H9 (cell line): ENCODE measurements around the gene BLOC1S1. TPM values are rescaled to one million over a fixed set of nuclear protein-coding genes. Genes with fewer than 3 reads are reported as not detected.
A peak's percentile ranks its signal among the peaks of the same experiment; 100 is the strongest.

Source experiments
- DNase-seq: peaks from one replicate; pipeline ENCODE4 v3.0.0-alpha.2; 2017
- H2AFZ ChIP-seq: one replicate; pipeline ENCODE4 v1.6.1; 2013; ENCODE audit warnings: mild to moderate bottlenecking, low read length, control low read depth, moderate library complexity
- H2AK5ac ChIP-seq: 2 replicates; pipeline ENCODE4 v1.6.1; 2013; ENCODE audit warnings: low read length, control low read depth, mixed read lengths; ENCODE audit not compliant: insufficient read length
- H2BK120ac ChIP-seq: one replicate; pipeline ENCODE4 v1.6.1; 2013; ENCODE audit warnings: low read depth, mild to moderate bottlenecking, low read length, control low read depth, inconsistent platforms; ENCODE audit not compliant: poor library complexity, severe bottlenecking
- H2BK12ac ChIP-seq: 2 replicates; pipeline ENCODE4 v1.6.1; 2013; ENCODE audit warnings: low read length, control low read depth, mixed read lengths, low read depth; ENCODE audit not compliant: insufficient read length
- H2BK15ac ChIP-seq: 2 replicates; pipeline ENCODE4 v1.6.1; 2013; ENCODE audit warnings: low read depth, low read length, control low read depth
- H2BK20ac ChIP-seq: one replicate; pipeline ENCODE4 v1.6.1; 2013; ENCODE audit warnings: low read depth, mild to moderate bottlenecking, low read length, control low read depth, inconsistent platforms; ENCODE audit not compliant: poor library complexity, severe bottlenecking
- H2BK5ac ChIP-seq: 2 replicates; pipeline ENCODE4 v1.6.1; 2013; ENCODE audit warnings: low read length, control low read depth, mixed read lengths; ENCODE audit not compliant: insufficient read length
- H3K14ac ChIP-seq: 2 replicates; pipeline ENCODE4 v1.6.1; 2013; ENCODE audit warnings: low read length, control low read depth; ENCODE audit not compliant: insufficient read depth
- H3K18ac ChIP-seq: 2 replicates; pipeline ENCODE4 v1.6.1; 2013; ENCODE audit warnings: low read depth, mild to moderate bottlenecking, mixed read lengths, low read length, control low read depth; ENCODE audit not compliant: insufficient read length
- H3K23ac ChIP-seq: 2 replicates; pipeline ENCODE4 v1.6.1; 2013; ENCODE audit warnings: low read length, control low read depth, mixed read lengths, low read depth; ENCODE audit not compliant: insufficient read length
- H3K23me2 ChIP-seq: 2 replicates; pipeline ENCODE4 v1.6.1; 2013; ENCODE audit warnings: low read depth, mild to moderate bottlenecking, mixed read lengths, low read length, control low read depth; ENCODE audit not compliant: insufficient read length, poor library complexity, severe bottlenecking
- H3K27ac ChIP-seq: 2 replicates; pipeline ENCODE4 v1.5.1; 2013; ENCODE audit warnings: low read length, control low read depth, mixed read lengths, low read depth; ENCODE audit not compliant: insufficient read length
- H3K27me3 ChIP-seq: 2 replicates; pipeline ENCODE4 v1.6.1; 2013; ENCODE audit warnings: low read length, control low read depth, inconsistent platforms; ENCODE audit not compliant: insufficient read depth
- H3K4ac ChIP-seq: 2 replicates; pipeline ENCODE4 v1.6.1; 2013; ENCODE audit warnings: low read depth, mild to moderate bottlenecking, control low read depth, inconsistent platforms, low read length, moderate library complexity
- H3K4me1 ChIP-seq: 2 replicates; pipeline ENCODE4 v1.6.1; 2013; ENCODE audit warnings: low read length, control low read depth, inconsistent platforms; ENCODE audit not compliant: insufficient read depth
- H3K4me2 ChIP-seq: 2 replicates; pipeline ENCODE4 v1.6.1; 2013; ENCODE audit warnings: low read length, control low read depth, mixed read lengths; ENCODE audit not compliant: insufficient read length, insufficient read depth
- H3K56ac ChIP-seq: 2 replicates; pipeline ENCODE4 v1.6.1; 2013; ENCODE audit warnings: low read depth, mild to moderate bottlenecking, mixed read lengths, low read length, control low read depth; ENCODE audit not compliant: insufficient read length
- H3K79me1 ChIP-seq: 2 replicates; pipeline ENCODE4 v1.6.1; 2013; ENCODE audit warnings: low read depth, mild to moderate bottlenecking, moderate library complexity, low read length, control low read depth, inconsistent platforms; ENCODE audit not compliant: insufficient read depth, poor library complexity, severe bottlenecking
- H3K79me2 ChIP-seq: 2 replicates; pipeline ENCODE4 v1.6.1; 2013; ENCODE audit warnings: low read length, control low read depth, inconsistent platforms; ENCODE audit not compliant: insufficient read depth
- H3K9ac ChIP-seq: 2 replicates; pipeline ENCODE4 v1.6.1; 2013; ENCODE audit warnings: low read length, control low read depth, mixed read lengths; ENCODE audit not compliant: insufficient read length; ENCODE audit errors: extremely low read depth
- H3K9me3 ChIP-seq: one replicate; pipeline ENCODE4 v1.6.1; 2013; ENCODE audit warnings: low read depth, low read length, inconsistent platforms; ENCODE audit not compliant: control insufficient read depth
- H3T11ph ChIP-seq: one replicate; pipeline ENCODE4 v1.6.1; 2013; ENCODE audit warnings: mild to moderate bottlenecking, low read length, control low read depth, inconsistent platforms
- H4K20me1 ChIP-seq: one replicate; pipeline ENCODE4 v1.6.1; 2013; ENCODE audit not compliant: control insufficient read depth, insufficient read length, insufficient read depth
- H4K5ac ChIP-seq: 2 replicates; pipeline ENCODE4 v1.6.1; 2013; ENCODE audit warnings: low read depth, mild to moderate bottlenecking, mixed read lengths, low read length, control low read depth; ENCODE audit not compliant: insufficient read length
- H4K8ac ChIP-seq: replicated peaks from 2 replicates; pipeline ENCODE4 v1.6.1; 2013; ENCODE audit warnings: low read length, control low read depth, mixed read lengths, low read depth; ENCODE audit not compliant: insufficient read length
- H4K91ac ChIP-seq: 2 replicates; pipeline ENCODE4 v1.6.1; 2013; ENCODE audit warnings: low read depth, mild to moderate bottlenecking, moderate library complexity, mixed read lengths, low read length, control low read depth; ENCODE audit not compliant: insufficient read length
- H3K27ac Mint-ChIP-seq, 3 experiments: 2 replicates in 2 of 3; 3 replicates in 1 of 3; pipeline ENCODE4 v1.8.0; 2020 to 2021; ENCODE audit warnings: mixed read lengths in 3 of 3, mild to moderate bottlenecking in 1 of 3, moderate library complexity in 1 of 3
- H3K27me3 Mint-ChIP-seq: 2 replicates; pipeline ENCODE4 v1.8.0; 2021; ENCODE audit warnings: low read depth, mild to moderate bottlenecking, moderate library complexity, mixed read lengths
- H3K36me3 Mint-ChIP-seq, 3 experiments: 2 replicates in 2 of 3; 3 replicates in 1 of 3; pipeline ENCODE4 v1.8.0; 2020 to 2021; ENCODE audit warnings: low read depth in 3 of 3, mixed read lengths in 3 of 3; ENCODE audit not compliant: insufficient read depth in 1 of 3
- H3K4me1 Mint-ChIP-seq, 2 experiments: 2 replicates each; pipeline ENCODE4 v1.8.0; 2020; ENCODE audit warnings: mixed read lengths in 2 of 2
- H3K4me3 Mint-ChIP-seq, 2 experiments: 2 replicates in 1 of 2; 3 replicates in 1 of 2; pipeline ENCODE4 v1.8.0; 2020 to 2021; ENCODE audit warnings: mild to moderate bottlenecking in 2 of 2, mixed read lengths in 2 of 2, moderate library complexity in 1 of 2
- H3K9me3 Mint-ChIP-seq, 2 experiments: 2 replicates in 1 of 2; 3 replicates in 1 of 2; pipeline ENCODE4 v1.8.0; 2020; ENCODE audit warnings: mild to moderate bottlenecking in 2 of 2, mixed read lengths in 2 of 2, moderate library complexity in 1 of 2
- WGBS: extraction: QIAGEN DNeasy Blood & Tissue Kit; methylation state at CpG from one replicate; pipeline ENCODE4 v1.1.7; 2013; ENCODE audit warnings: missing lambda C conversion rate, low lambda C conversion rate, mixed read lengths; ENCODE audit not compliant: insufficient read length; ENCODE audit errors: extremely low coverage; 5-methylcytosine and 5-hydroxymethylcytosine counted together
- total RNA-seq: library from RNA; stranded (reverse); gene quantifications from 2 replicates; pipeline ENCODE4 v1.2.1, GENCODE V29; 2021
- TF ChIP-seq, protein P1 (sequence below): fragments of 200-600 bp; sonication (generic); conservative IDR thresholded peaks from 3 replicates; pipeline ENCODE4 v1.8.0; 2021; ENCODE audit warnings: antibody characterized with exemption, mild to moderate bottlenecking

The BLOC1S1 gene
- total RNA-seq, 1 experiment from 2014 or later, result 108 TPM

- Histone ChIP-seq H3K9me3 (no peaks in the 10 kb centered on the region), H3T11ph (no peak overlapping the region), H3K23ac (no peak overlapping the region), H3K23me2 (no peaks in the 10 kb centered on the region), H2BK12ac (no peak overlapping the region), H3K56ac (no peak overlapping the region), H3K79me2 (no peaks in the 10 kb centered on the region), H4K20me1 (no peaks in the 10 kb centered on the region), H3K9ac (no peak overlapping the region), H2AK5ac (no peak overlapping the region), H2BK20ac (no peak overlapping the region), H2BK15ac (no peak overlapping the region), H3K14ac (no peak overlapping the region), H4K5ac (no peak overlapping the region), H3K4me1 (no peaks in the 10 kb centered on the region), H2BK5ac (no peak overlapping the region), H3K4ac (no peak overlapping the region), H3K79me1 (no peaks in the 10 kb centered on the region), H4K8ac (no peak overlapping the region), H4K91ac (no peak overlapping the region), H3K27ac (no peak overlapping the region), H2AFZ (no peak overlapping the region), H3K4me2 (no peak overlapping the region), H2BK120ac (no peak overlapping the region), H3K27me3 (no peaks in the 10 kb centered on the region), H3K18ac (no peak overlapping the region)
- no CpG with 5 or more reads among the region's 7 CpGs for WGBS
- TF ChIP-seq, protein P1, sequence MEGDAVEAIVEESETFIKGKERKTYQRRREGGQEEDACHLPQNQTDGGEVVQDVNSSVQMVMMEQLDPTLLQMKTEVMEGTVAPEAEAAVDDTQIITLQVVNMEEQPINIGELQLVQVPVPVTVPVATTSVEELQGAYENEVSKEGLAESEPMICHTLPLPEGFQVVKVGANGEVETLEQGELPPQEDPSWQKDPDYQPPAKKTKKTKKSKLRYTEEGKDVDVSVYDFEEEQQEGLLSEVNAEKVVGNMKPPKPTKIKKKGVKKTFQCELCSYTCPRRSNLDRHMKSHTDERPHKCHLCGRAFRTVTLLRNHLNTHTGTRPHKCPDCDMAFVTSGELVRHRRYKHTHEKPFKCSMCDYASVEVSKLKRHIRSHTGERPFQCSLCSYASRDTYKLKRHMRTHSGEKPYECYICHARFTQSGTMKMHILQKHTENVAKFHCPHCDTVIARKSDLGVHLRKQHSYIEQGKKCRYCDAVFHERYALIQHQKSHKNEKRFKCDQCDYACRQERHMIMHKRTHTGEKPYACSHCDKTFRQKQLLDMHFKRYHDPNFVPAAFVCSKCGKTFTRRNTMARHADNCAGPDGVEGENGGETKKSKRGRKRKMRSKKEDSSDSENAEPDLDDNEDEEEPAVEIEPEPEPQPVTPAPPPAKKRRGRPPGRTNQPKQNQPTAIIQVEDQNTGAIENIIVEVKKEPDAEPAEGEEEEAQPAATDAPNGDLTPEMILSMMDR, result no peak
- Mint-ChIP-seq H3K36me3 (peaks cover 34 to 61% (median 50%) of the 10 kb centered on the region in 3 experiments), H3K4me3 (no peak overlapping the region), H3K27me3 (no peaks in the 10 kb centered on the region), H3K4me1 (no peaks in the 10 kb centered on the region), H3K9me3 (no peaks in the 10 kb centered on the region), H3K27ac (peak overlapping the region in 1 of 3 experiments; percentile 70; a peak in 1 of 7 replicates)
- DNase-seq, result peak; percentile 16
Observed at GRCh38 chr12:55693323-55694187, 22.3 kb upstream of the BLOC1S1 start.
